ENCODE measurements around the gene GABRB3.

DNA sequence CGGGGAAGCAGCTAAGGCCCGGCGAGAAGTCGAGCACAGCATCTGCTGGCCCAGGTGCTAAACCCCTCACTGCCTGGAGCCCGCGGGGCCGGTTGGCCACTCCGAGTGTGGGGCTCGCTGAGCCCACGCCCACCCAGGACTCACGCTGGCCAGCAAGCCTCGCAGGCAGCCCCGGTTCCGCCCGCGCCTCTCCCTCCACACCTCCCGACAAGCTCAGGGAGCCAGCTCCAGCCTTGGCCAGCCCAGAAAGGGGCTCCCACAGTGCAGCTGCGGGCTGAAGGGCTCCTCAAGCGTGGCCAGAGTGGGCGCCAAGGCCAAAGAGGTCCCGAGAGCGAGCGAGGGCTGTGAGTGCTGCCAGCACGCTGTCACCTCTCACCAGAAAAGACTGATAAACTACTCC, 8.9 kb upstream of the GABRB3 start:
- TF ChIP-seq EZH2 (IDR thresholded peaks at IDR 0.05; ENCODE audit: borderline replicate concordance, low read length): no peak
- TF ChIP-seq, protein P1, sequence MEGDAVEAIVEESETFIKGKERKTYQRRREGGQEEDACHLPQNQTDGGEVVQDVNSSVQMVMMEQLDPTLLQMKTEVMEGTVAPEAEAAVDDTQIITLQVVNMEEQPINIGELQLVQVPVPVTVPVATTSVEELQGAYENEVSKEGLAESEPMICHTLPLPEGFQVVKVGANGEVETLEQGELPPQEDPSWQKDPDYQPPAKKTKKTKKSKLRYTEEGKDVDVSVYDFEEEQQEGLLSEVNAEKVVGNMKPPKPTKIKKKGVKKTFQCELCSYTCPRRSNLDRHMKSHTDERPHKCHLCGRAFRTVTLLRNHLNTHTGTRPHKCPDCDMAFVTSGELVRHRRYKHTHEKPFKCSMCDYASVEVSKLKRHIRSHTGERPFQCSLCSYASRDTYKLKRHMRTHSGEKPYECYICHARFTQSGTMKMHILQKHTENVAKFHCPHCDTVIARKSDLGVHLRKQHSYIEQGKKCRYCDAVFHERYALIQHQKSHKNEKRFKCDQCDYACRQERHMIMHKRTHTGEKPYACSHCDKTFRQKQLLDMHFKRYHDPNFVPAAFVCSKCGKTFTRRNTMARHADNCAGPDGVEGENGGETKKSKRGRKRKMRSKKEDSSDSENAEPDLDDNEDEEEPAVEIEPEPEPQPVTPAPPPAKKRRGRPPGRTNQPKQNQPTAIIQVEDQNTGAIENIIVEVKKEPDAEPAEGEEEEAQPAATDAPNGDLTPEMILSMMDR (conservative IDR thresholded peaks at IDR 0.05 in 1 of 2, IDR thresholded peaks at IDR 0.05 in 1 of 2; ENCODE audit: extremely low read depth in 1 of 2, insufficient read depth in 1 of 2, low read depth in 1 of 2, low read length in 2 of 2): no peak
